ENCODE measurements around the gene GSC. TPM values are rescaled to one million over a fixed set of nuclear protein-coding genes. Genes with fewer than 3 reads are reported as not detected.
"Not testable (repeated sequence)": the region's sequence is repeated elsewhere in the genome, so short reads cannot be mapped to it uniquely, and the experiment has no call there.

GSC gene
- polyA plus RNA-seq = 0.10 TPM
- long read RNA-seq, donor 1 = 0 reads
- long read RNA-seq, donor 2 = 0 reads
- long read RNA-seq, donor 3 = 0 reads
- long read RNA-seq, donor 4 = 0 reads
- long read RNA-seq, donor 5, partial matches to known transcripts = 0 of 1 reads
- long read RNA-seq, donor 5, other reads (novel, unspliced or antisense) = 0 of 1 reads
- long read RNA-seq, donor 6 = 0 reads
- long read RNA-seq, donor 7 = 0 reads
- long read RNA-seq, donor 8 = 0 reads
- long read RNA-seq, donor 9 = 0 reads
- long read RNA-seq, donor 10 = 0 reads
- long read RNA-seq, donor 11 = 0 reads

DNA sequence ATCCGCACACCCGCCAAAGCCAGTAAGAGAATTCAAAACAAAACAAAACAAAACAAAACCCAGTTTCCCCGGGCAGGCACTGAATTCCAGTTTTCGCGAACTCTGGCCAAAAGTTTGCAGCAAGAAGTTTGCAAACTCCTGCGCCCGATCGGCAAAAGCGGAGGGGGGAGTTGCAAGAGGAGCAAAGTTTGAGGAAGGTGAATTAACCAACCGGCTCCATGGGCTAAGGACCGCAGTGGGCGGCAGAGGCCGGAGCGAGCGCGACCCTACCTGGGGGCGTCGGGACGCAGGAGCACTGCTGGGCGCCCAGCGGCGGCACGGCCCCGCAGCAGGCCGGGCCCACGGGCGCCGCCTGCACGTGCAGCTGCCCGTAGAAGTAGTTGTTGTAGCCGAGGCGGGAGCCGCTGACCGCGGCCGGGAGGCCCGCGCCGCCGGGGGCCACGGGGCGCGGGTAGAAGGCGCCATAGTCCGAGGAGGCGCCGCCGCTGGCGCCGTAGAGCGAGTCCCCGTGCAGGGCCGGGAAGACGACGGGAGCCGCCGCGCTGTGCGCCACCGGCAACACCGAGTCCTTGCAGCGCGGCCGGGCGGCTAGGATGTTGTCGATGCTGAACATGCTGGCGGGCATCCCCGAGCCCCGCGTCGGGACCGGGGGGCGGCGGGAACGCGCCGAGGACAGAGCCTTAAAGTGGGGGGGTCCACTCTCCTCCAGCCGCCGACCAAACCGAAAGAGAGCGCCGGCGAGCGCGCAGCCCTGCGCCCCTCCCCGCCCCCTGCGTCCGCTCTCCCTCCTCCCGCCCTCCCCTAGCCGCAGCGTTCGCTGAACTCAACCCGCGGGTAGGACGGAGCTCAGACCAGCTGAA lies at the start of gene GSC:
TSS of gene GSC (minus strand) at position 723 of the 860 bp plus-strand sequence. CDS start at position 625, 98 bp downstream.
- H3K4me3 ChIP-seq (ENCODE audit: low read length) = no peak within 1 kb of the TSS
- peak in 1 of 2 donors; percentile 56 for DNase-seq
- H3K4me1 ChIP-seq (ENCODE audit: control insufficient read depth, insufficient read depth, low read length) = no peaks in the 10 kb centered on the region
- peaks cover 19% of the 10 kb centered on the region for H3K9me3 ChIP-seq (ENCODE audit: control insufficient read depth, low read depth, low read length)
- peaks cover 97% of the 10 kb centered on the region for H3K27me3 ChIP-seq (ENCODE audit: control insufficient read depth, insufficient read depth, low read length)
- no CpG with 5 or more reads among the region's 96 CpGs for WGBS (ENCODE audit: insufficient coverage, low lambda C conversion rate)
- H3K36me3 ChIP-seq (ENCODE audit: control insufficient read depth, insufficient read depth, low read length) = no peaks in the 10 kb centered on the region
- H3K27ac ChIP-seq (ENCODE audit: low read length) = no peak within 1 kb of the TSS

- H3K4me1 ChIP-seq (ENCODE audit: control insufficient read depth, insufficient read depth, low read length) = no peaks in the 10 kb centered on the region
- no peak for DNase-seq
- no peaks in the 10 kb centered on the region for H3K9me3 ChIP-seq (ENCODE audit: control insufficient read depth, low read depth, low read length)
- no peak overlapping the region for H3K27ac ChIP-seq (ENCODE audit: low read length)
- WGBS (ENCODE audit: insufficient coverage, low lambda C conversion rate) = no CpG with 5 or more reads among the region's 3 CpGs
- H3K4me3 ChIP-seq (ENCODE audit: low read length) = no peak overlapping the region
- no peaks in the 10 kb centered on the region for H3K36me3 ChIP-seq (ENCODE audit: control insufficient read depth, insufficient read depth, low read length)
- no peaks in the 10 kb centered on the region for H3K27me3 ChIP-seq (ENCODE audit: control insufficient read depth, insufficient read depth, low read length)
Measured at GRCh38 chr14:94819531-94819930, 49.6 kb upstream of the GSC start.

- Histone ChIP-seq H3K36me3 (ENCODE audit: control insufficient read depth, insufficient read depth, low read length) (no peaks in the 10 kb centered on the region), H3K4me3 (ENCODE audit: low read length) (no peak overlapping the region), H3K4me1 (ENCODE audit: control insufficient read depth, insufficient read depth, low read length) (no peaks in the 10 kb centered on the region), H3K27ac (ENCODE audit: low read length) (no peak overlapping the region), H3K27me3 (ENCODE audit: control insufficient read depth, insufficient read depth, low read length) (peaks cover 3% of the 10 kb centered on the region), H3K9me3 (ENCODE audit: control insufficient read depth, low read depth, low read length) (no peaks in the 10 kb centered on the region)
- DNase-seq = no peak
- WGBS (ENCODE audit: insufficient coverage, low lambda C conversion rate) = 55% methylated on average over 3 of the region's 6 CpGs
Measured at GRCh38 chr14:94816113-94816512, 46.2 kb upstream of the GSC start.

- peaks cover 16% of the 10 kb centered on the region for H3K27me3 ChIP-seq (ENCODE audit: control insufficient read depth, insufficient read depth, low read length)
- no peaks in the 10 kb centered on the region for H3K36me3 ChIP-seq (ENCODE audit: control insufficient read depth, insufficient read depth, low read length)
- H3K9me3 ChIP-seq (ENCODE audit: control insufficient read depth, low read depth, low read length) = no peaks in the 10 kb centered on the region
- no peaks in the 10 kb centered on the region for H3K4me1 ChIP-seq (ENCODE audit: control insufficient read depth, insufficient read depth, low read length)
- WGBS (ENCODE audit: insufficient coverage, low lambda C conversion rate) = 0% methylated on average over 1 of the region's 5 CpGs
- DNase-seq = no peak
- no peak overlapping the region for H3K27ac ChIP-seq (ENCODE audit: low read length)
- no peak overlapping the region for H3K4me3 ChIP-seq (ENCODE audit: low read length)
Measured at GRCh38 chr14:94805680-94806288, 35.9 kb upstream of the GSC start.

DNA sequence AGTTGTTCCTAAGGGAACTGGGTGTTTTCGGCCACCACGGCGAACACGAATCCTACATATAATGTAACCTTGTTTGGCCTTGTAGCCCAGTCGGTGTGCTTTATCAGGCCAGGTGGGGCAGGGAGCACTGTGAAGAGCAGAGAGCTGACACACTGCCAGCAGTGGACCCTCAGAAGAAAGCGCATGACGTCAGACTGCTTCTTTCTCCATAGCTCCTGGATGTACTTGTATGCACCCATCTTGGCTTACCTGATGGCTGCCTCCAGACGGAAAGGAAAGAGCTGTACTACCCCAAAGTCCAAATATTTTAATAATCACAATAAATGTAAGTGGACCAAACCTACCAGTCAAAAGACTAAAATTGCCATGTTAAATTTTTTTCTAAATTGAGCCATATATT lies 31.3 kb upstream of the GSC start:
- H3K4me3 ChIP-seq (ENCODE audit: low read length) = no peak overlapping the region
- H3K27ac ChIP-seq (ENCODE audit: low read length) = no peak overlapping the region
- H3K4me1 ChIP-seq (ENCODE audit: control insufficient read depth, insufficient read depth, low read length) = no peaks in the 10 kb centered on the region
- no peak for DNase-seq
- H3K27me3 ChIP-seq (ENCODE audit: control insufficient read depth, insufficient read depth, low read length) = peaks cover 3% of the 10 kb centered on the region
- H3K9me3 ChIP-seq (ENCODE audit: control insufficient read depth, low read depth, low read length) = no peaks in the 10 kb centered on the region
- no peaks in the 10 kb centered on the region for H3K36me3 ChIP-seq (ENCODE audit: control insufficient read depth, insufficient read depth, low read length)
- no CpG with 5 or more reads among the region's 8 CpGs for WGBS (ENCODE audit: insufficient coverage, low lambda C conversion rate)

GRCh38 chr14:94800764-94801163 lies 30.9 kb upstream of the GSC start:
- H3K4me1 ChIP-seq (ENCODE audit: control insufficient read depth, insufficient read depth, low read length); H3K36me3 ChIP-seq (ENCODE audit: control insufficient read depth, insufficient read depth, low read length); DNase-seq; H3K27me3 ChIP-seq (ENCODE audit: control insufficient read depth, insufficient read depth, low read length); H3K4me3 ChIP-seq (ENCODE audit: low read length); H3K27ac ChIP-seq (ENCODE audit: low read length); H3K9me3 ChIP-seq (ENCODE audit: control insufficient read depth, low read depth, low read length): not testable (repeated sequence)
- WGBS (ENCODE audit: insufficient coverage, low lambda C conversion rate) = no CpG with 5 or more reads among the region's 9 CpGs

- Histone ChIP-seq H3K27me3 (ENCODE audit: control insufficient read depth, insufficient read depth, low read length) (peaks cover 5% of the 10 kb centered on the region), H3K36me3 (ENCODE audit: control insufficient read depth, insufficient read depth, low read length) (no peaks in the 10 kb centered on the region), H3K27ac (ENCODE audit: low read length) (no peak overlapping the region), H3K4me1 (ENCODE audit: control insufficient read depth, insufficient read depth, low read length) (no peaks in the 10 kb centered on the region), H3K9me3 (ENCODE audit: control insufficient read depth, low read depth, low read length) (no peaks in the 10 kb centered on the region), H3K4me3 (ENCODE audit: low read length) (no peak overlapping the region)
- DNase-seq = no peak
- no CpG with 5 or more reads among the region's 2 CpGs for WGBS (ENCODE audit: insufficient coverage, low lambda C conversion rate)
Measured at GRCh38 chr14:94797887-94798286, 28.0 kb upstream of the GSC start.

DNA sequence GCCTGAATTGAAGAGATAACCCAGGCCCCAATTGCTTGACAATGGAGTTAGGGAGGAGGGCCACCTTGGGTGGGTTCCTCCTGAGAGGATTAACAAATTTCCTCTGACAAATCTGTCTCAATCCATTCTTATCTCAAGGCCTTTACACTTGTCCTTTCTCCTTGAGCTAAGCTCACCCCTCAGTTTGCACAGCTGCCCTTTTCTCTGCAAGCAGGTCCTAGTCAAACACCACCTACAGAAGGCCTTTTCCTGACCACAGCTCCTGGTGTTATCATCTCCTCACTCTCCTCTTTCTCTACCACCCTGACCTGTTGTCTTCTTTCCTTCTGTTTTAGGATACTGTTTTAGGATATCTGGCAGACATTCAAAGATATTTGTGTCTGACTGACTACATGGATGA lies 26.4 kb upstream of the GSC start:
- Histone ChIP-seq H3K4me3 (ENCODE audit: low read length) (no peak overlapping the region), H3K4me1 (ENCODE audit: control insufficient read depth, insufficient read depth, low read length) (no peaks in the 10 kb centered on the region), H3K27me3 (ENCODE audit: control insufficient read depth, insufficient read depth, low read length) (peaks cover 5% of the 10 kb centered on the region), H3K27ac (ENCODE audit: low read length) (no peak overlapping the region), H3K36me3 (ENCODE audit: control insufficient read depth, insufficient read depth, low read length) (no peaks in the 10 kb centered on the region), H3K9me3 (ENCODE audit: control insufficient read depth, low read depth, low read length) (no peaks in the 10 kb centered on the region)
- DNase-seq = no peak

DNA sequence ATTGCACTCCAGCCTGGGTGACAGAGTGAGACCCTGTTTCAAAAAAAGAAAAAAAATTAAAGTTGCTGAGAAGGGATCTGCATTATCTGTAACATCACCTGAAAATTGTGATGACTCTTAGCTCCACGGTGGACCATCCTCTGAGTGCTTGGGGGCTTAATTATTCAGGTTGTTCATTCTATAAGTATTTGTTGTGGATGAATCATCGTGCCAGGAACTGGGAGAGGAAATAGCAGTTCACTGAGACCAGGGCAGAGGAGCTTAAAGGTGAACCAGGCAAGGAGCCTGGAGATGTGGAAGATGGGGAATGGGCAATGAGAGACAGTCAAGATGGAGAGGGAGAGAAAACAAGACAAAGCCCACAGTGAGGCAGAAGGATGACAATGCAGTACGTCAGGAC lies 25.5 kb upstream of the GSC start:
- Histone ChIP-seq H3K9me3 (ENCODE audit: control insufficient read depth, low read depth, low read length) (no peaks in the 10 kb centered on the region), H3K36me3 (ENCODE audit: control insufficient read depth, insufficient read depth, low read length) (no peaks in the 10 kb centered on the region), H3K27me3 (ENCODE audit: control insufficient read depth, insufficient read depth, low read length) (peaks cover 5% of the 10 kb centered on the region), H3K4me3 (ENCODE audit: low read length) (no peak overlapping the region), H3K27ac (ENCODE audit: low read length) (no peak overlapping the region), H3K4me1 (ENCODE audit: control insufficient read depth, insufficient read depth, low read length) (no peaks in the 10 kb centered on the region)
- no CpG with 5 or more reads among the region's 3 CpGs for WGBS (ENCODE audit: insufficient coverage, low lambda C conversion rate)
- DNase-seq = no peak

DNA sequence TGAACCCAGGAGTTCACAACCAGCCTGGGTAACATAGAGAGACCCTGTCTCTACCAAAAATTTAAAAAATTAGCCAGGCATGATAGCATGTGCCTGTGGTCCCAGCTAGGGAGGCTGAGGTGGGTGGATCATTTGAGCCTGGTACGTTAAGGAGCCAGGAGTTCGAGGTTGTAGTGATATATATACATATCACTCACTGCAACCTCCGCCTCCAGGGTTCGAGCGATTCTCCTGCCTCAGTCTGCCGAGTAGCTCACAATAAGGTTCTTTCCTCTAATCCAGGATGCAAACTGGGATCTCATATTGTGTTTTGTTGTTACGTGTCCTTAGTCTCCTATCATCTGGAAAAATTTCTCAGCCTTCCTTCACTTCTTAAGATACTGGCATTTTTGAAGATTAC lies 24.0 kb upstream of the GSC start:
- Histone ChIP-seq H3K9me3 (ENCODE audit: control insufficient read depth, low read depth, low read length) (no peaks in the 10 kb centered on the region), H3K4me3 (ENCODE audit: low read length) (no peak overlapping the region), H3K27ac (ENCODE audit: low read length) (no peak overlapping the region), H3K4me1 (ENCODE audit: control insufficient read depth, insufficient read depth, low read length) (no peaks in the 10 kb centered on the region), H3K27me3 (ENCODE audit: control insufficient read depth, insufficient read depth, low read length) (peaks cover 5% of the 10 kb centered on the region), H3K36me3 (ENCODE audit: control insufficient read depth, insufficient read depth, low read length) (no peaks in the 10 kb centered on the region)
- no peak for DNase-seq
- 100% methylated on average over 6 of the region's 7 CpGs for WGBS (ENCODE audit: insufficient coverage, low lambda C conversion rate)

All from large intestine (tissue), 12 donors.